Measurements from ENCODE around the gene SLC24A4.

GRCh38 chr14:92538412-92538985 is 215.5 kb downstream of the SLC24A4 start:
- TF ChIP-seq CTCF (IDR thresholded peaks at IDR 0.05; ENCODE audit: poor library complexity, severe bottlenecking) (no peak), POLR2AphosphoS5 (IDR thresholded peaks at IDR 0.05) (no peak), EZH2 (IDR thresholded peaks at IDR 0.05; ENCODE audit: borderline replicate concordance, insufficient read depth, low read length, poor library complexity, severe bottlenecking) (no peak), TAF1 (IDR thresholded peaks at IDR 0.05; ENCODE audit: low read depth) (no peak), RAD21 (conservative IDR thresholded peaks at IDR 0.05) (no peak), MXI1 (conservative IDR thresholded peaks at IDR 0.05; ENCODE audit: poor library complexity, severe bottlenecking) (no peak), EP300 (conservative IDR thresholded peaks at IDR 0.05; ENCODE audit: poor library complexity, severe bottlenecking) (no peak), SMC3 (conservative IDR thresholded peaks at IDR 0.05; ENCODE audit: poor library complexity) (no peak), REST (IDR thresholded peaks at IDR 0.05; ENCODE audit: borderline replicate concordance) (no peak)

All from neural cell (in vitro differentiated cells).